ENCODE data around the gene NRF1.

The NRF1 gene

DNA sequence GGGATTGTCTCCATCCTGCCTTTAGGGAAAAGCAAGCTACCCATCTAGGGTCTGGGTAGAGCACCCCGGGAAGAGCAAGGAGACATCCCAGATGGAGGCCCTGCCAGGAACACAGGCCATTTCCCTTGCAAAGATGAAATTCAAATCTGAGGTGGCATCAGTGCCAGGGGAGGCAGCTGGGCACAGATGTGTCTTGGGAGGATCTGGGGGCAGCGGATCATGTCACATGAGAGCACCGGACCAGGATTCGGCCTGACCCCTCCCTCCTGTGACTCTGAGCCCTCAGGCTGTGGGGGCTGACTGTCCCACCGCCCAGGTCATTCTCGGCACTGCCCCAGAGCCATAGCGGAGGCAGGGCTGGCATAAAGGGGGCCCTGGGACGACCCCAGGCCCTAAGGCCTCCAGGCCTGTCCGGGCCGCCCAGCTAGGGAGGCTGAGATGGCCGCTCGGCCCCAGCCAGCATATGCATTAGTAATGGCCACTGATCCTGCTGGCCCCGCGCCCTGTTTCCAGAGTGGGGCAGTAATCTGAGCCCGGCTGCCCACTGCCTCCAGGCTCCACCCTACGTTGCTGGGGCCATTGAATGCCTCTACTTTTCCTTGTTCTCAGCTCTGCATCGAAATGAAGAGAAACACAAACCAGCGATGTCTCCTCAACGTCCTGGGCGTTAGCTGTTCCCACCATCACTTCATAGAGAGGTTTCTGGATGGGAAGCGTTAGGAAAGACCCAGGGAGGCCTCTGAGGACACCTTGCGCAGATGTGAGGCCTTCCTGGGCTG, 192.8 kb downstream of the NRF1 start:
- DNase-seq (ENCODE audit: low spot score): no peak

DNA sequence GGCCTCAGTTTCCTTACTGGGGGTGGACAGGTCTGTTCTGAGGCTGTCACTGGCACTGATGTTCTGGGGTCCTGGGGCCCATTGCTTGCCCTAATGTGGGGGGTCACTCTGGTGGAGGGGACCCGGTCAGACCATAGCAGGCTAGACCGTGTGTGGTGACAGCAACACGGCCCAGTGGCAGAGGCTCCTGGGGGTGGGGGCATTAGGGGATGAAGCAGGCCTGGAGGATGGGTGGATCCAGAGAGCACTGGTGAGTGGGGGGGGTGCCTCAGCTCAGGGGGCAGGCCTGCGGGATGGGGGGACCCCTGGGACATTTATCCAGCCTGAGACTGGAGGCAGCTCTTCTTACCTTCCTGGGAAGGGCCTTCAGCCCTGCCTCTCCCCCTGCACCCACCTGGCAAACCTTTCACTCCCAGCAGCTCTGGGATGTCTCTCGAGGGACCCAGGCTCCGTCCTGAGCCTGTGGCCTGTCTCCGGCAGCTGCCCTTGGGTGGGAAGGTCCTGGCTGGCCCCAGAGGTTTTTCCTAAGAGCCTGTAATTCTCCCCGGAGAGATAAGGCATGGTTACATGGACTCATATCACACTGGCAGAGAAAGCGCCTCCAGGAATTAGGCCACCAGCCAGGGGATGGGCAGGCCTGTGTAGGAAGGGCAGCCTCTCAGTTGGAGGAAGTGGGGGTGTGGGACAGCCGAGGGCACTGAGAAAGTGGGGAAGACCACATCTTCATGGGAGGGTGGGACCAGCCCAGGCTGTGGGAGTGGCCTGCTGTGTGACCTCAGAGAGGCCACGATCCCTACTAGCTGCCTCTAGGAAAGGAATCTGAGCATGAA, 193.6 kb downstream of the NRF1 start:
- DNase-seq (ENCODE audit: low spot score): no peak
